HG03045 (cell line): ENCODE measurements around the gene NFE2L3.
"Not testable (repeated sequence)": the region's sequence is repeated elsewhere in the genome, so short reads cannot be mapped to it uniquely, and the experiment has no call there.

Experiments used
- ATAC-seq: cut with Tn5 transposase; IDR thresholded peaks from one replicate; pipeline ENCODE4 v1.9.1; 2021; ENCODE audit warnings: mild to moderate bottlenecking, moderate library complexity; ENCODE audit not compliant: unreplicated experiment

The NFE2L3 gene

GRCh38 chr7:26145238-26145637 lies 6.8 kb upstream of the NFE2L3 start:
- no peak for ATAC-seq

- ATAC-seq: no peak
Observed at GRCh38 chr7:26147030-26147429, 5.0 kb upstream of the NFE2L3 start.

- ATAC-seq: not testable (repeated sequence)
Observed at GRCh38 chr7:26147646-26148306, 4.2 kb upstream of the NFE2L3 start.

- not testable (repeated sequence) for ATAC-seq
Observed at GRCh38 chr7:26148307-26148700, 3.7 kb upstream of the NFE2L3 start.

GRCh38 chr7:26149391-26149977 lies 2.5 kb upstream of the NFE2L3 start:
- no peak for ATAC-seq

- ATAC-seq: no peak
Observed at GRCh38 chr7:26151096-26151495, 902 bp upstream of the NFE2L3 start.

GRCh38 chr7:26151650-26151952 lies 397 bp upstream of the NFE2L3 start:
- no peak for ATAC-seq

GRCh38 chr7:26152782-26153240 lies 813 bp downstream of the NFE2L3 start:
- ATAC-seq: peak; percentile 27

GRCh38 chr7:26153241-26153822 lies 1.3 kb downstream of the NFE2L3 start:
- ATAC-seq: no peak

GRCh38 chr7:26153823-26154783 lies 2.1 kb downstream of the NFE2L3 start:
- ATAC-seq: no peak

- ATAC-seq: no peak
Observed at GRCh38 chr7:26155531-26156375, 3.8 kb downstream of the NFE2L3 start.

GRCh38 chr7:26156451-26157420 lies 4.7 kb downstream of the NFE2L3 start:
- ATAC-seq: peak; percentile 30

GRCh38 chr7:26157520-26158105 lies 5.6 kb downstream of the NFE2L3 start:
- ATAC-seq: no peak

- ATAC-seq: no peak
Observed at GRCh38 chr7:26159243-26159642, 7.2 kb downstream of the NFE2L3 start.

GRCh38 chr7:26160896-26161295 lies 8.9 kb downstream of the NFE2L3 start:
- no peak for ATAC-seq

GRCh38 chr7:26162431-26162830 lies 10.4 kb downstream of the NFE2L3 start:
- no peak for ATAC-seq

GRCh38 chr7:26163804-26164203 lies 11.8 kb downstream of the NFE2L3 start:
- not testable (repeated sequence) for ATAC-seq

- no peak for ATAC-seq
Observed at GRCh38 chr7:26165950-26166683, 14.1 kb downstream of the NFE2L3 start.
